ENCODE measurements around the gene CADM1. TPM values are rescaled to one million over a fixed set of nuclear protein-coding genes. Genes with fewer than 3 reads are reported as not detected.

Gene CADM1
- total RNA-seq, 1 donor from 2014 or later: 35.0 TPM

DNA sequence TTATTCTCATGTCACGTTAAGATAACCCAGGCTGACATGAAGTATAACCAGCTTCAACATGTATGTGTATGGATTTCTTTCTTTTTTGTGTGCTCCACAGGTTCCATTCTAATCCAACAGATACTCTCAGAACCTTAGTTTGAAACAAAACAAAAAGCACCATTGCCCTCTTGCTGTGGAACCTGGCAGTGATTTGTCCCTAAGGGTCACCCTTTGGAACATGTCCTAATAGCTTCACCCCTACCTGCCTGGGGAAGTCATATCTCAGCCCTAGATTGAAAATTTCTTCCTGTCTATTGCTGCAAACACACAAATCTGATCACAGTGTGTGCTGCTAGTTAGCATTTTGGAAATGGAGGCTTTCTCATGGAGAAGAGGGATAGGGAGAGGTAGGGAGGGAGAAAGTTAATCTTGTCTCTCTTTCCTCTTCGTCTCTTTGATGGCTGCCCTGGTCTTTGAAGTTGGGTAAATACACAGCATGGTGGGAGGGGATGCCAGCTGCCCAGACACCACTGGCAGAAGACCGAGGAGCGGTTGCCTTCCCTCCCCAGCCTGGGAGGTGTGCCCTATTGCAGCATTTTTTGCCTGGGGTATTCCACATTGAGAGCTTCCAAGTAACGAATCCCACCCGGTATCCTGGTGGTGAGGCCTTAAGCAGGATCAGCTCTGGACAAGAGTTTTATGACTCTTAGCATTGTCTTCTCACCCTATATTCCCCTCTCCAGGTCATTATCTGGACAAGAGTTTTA lies 11.6 kb upstream of the CADM1 start:
- H3K36me3 ChIP-seq (ENCODE audit: control insufficient read depth in 3 of 3, insufficient read depth in 3 of 3, low read length in 3 of 3): no peaks in the 10 kb centered on the region
- H3K4me3 ChIP-seq (ENCODE audit: low read length in 3 of 3): no peak overlapping the region
- peaks cover 0 to 8% (median 7%) of the 10 kb centered on the region in 3 donors for H3K27me3 ChIP-seq (ENCODE audit: control insufficient read depth in 3 of 3, insufficient read depth in 3 of 3, low read length in 3 of 3)
- no peaks in the 10 kb centered on the region for H3K4me1 ChIP-seq (ENCODE audit: control insufficient read depth in 3 of 3, insufficient read depth in 3 of 3, low read length in 3 of 3)
- H3K9ac ChIP-seq (ENCODE audit: low read depth in 1 of 3, low read length in 3 of 3): no peak overlapping the region
- H3K9me3 ChIP-seq (ENCODE audit: control insufficient read depth in 3 of 3, low read length in 3 of 3): no peaks in the 10 kb centered on the region
- no peak overlapping the region for H3K27ac ChIP-seq (ENCODE audit: low read depth, low read length)

DNA sequence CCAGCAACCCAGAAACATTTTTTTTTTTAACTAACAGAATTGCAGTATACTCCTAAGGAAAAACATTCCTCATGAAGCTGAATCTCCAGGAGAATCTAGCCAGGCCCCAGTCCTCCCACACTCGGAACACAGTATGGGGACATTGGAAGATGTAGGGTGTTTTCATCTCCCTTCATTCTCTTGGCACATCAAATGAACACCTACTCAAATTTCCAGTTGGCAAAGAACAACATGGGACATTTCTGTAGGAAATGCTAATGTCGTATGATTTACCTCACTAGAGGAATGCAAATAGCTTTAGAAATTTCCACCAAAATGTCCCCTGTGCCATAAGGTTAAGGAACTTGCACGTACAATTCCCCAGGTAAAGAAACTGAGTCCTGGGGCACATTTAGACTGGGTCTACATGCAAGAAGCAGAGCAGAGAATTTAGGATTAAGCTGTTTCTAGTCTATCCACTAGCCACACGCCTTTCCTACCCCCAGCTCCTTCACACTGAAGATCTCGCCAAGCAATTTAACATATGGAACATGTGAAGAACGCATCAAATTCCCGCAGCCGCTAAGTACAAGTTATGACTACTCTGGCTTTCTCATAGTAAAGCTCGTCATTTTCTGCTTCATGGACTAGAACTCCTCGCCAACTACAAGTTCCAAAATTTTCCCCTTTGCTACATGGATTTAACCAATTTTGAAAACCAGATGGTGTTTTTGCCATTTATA lies 2.9 kb upstream of the CADM1 start:
- H3K27ac ChIP-seq (ENCODE audit: low read depth, low read length): no peak overlapping the region
- no peak overlapping the region for H3K9ac ChIP-seq (ENCODE audit: low read depth in 1 of 3, low read length in 3 of 3)
- peaks cover 10 to 13% (median 13%) of the 10 kb centered on the region in 3 donors for H3K4me1 ChIP-seq (ENCODE audit: control insufficient read depth in 3 of 3, insufficient read depth in 3 of 3, low read length in 3 of 3)
- no peaks in the 10 kb centered on the region for H3K36me3 ChIP-seq (ENCODE audit: control insufficient read depth in 3 of 3, insufficient read depth in 3 of 3, low read length in 3 of 3)
- no peaks in the 10 kb centered on the region for H3K9me3 ChIP-seq (ENCODE audit: control insufficient read depth in 3 of 3, low read length in 3 of 3)
- peaks cover 4 to 7% (median 6%) of the 10 kb centered on the region in 3 donors for H3K27me3 ChIP-seq (ENCODE audit: control insufficient read depth in 3 of 3, insufficient read depth in 3 of 3, low read length in 3 of 3)
- H3K4me3 ChIP-seq (ENCODE audit: low read length in 3 of 3): no peak overlapping the region

DNA sequence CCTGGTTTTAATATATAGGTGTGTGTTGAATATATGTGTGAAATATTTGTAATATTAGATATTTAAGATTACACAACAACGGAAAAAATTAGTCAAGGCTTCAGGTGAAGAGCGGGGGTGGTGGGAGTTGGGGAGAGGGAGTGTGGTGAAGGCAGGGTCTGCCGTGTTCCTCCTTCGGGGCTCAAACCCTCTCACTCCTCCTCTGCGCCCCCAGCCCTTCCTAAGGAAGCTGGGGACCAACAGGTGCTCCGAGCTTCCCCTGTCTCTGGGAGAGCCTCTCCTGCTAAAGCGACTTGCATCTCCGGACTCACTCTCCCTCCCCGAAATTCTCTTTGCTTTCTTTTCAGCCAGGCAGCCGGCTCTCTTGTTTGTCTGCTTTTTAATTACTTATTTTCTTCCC lies 960 bp upstream of the CADM1 start:
- Histone ChIP-seq H3K36me3 (ENCODE audit: control insufficient read depth in 3 of 3, insufficient read depth in 3 of 3, low read length in 3 of 3) (no peaks in the 10 kb centered on the region), H3K4me1 (ENCODE audit: control insufficient read depth in 3 of 3, insufficient read depth in 3 of 3, low read length in 3 of 3) (peaks cover 13 to 16% (median 14%) of the 10 kb centered on the region in 3 donors), H3K9me3 (ENCODE audit: control insufficient read depth in 3 of 3, low read length in 3 of 3) (no peaks in the 10 kb centered on the region), H3K9ac (ENCODE audit: low read depth in 1 of 3, low read length in 3 of 3) (peak overlapping the region; percentile 51 to 99 (median 93)), H3K27ac (ENCODE audit: low read depth, low read length) (peak overlapping the region; percentile 75), H3K4me3 (ENCODE audit: low read length in 3 of 3) (peak overlapping the region; percentile 90 to 94 (median 93)), H3K27me3 (ENCODE audit: control insufficient read depth in 3 of 3, insufficient read depth in 3 of 3, low read length in 3 of 3) (peaks cover 7 to 14% (median 7%) of the 10 kb centered on the region in 3 donors)

DNA sequence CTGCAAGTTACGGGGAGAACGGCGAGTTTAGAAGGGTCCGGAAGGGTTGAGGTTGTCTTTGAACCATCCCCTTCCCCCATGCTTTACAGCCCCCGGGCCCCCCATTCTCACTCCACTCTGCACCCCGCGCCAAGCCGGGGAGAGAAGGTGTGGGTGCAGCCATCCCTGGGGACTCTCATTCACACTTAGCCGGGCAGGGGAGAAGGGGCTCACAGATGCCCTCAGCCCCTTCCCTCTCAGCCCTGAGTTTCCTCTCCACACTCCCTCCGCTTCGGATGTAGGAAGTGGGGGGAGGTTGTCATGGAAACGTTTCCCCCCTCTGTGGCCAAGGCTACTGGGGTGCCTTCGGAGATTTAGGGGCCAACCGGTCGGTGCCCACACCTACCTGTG lies 334 bp downstream of the CADM1 start:
- Histone ChIP-seq H3K36me3 (ENCODE audit: control insufficient read depth in 3 of 3, insufficient read depth in 3 of 3, low read length in 3 of 3) (no peaks in the 10 kb centered on the region), H3K27me3 (ENCODE audit: control insufficient read depth in 3 of 3, insufficient read depth in 3 of 3, low read length in 3 of 3) (peaks cover 7 to 14% (median 7%) of the 10 kb centered on the region in 3 donors), H3K9me3 (ENCODE audit: control insufficient read depth in 3 of 3, low read length in 3 of 3) (no peaks in the 10 kb centered on the region), H3K27ac (ENCODE audit: low read depth, low read length) (peak overlapping the region; percentile 74), H3K4me1 (ENCODE audit: control insufficient read depth in 3 of 3, insufficient read depth in 3 of 3, low read length in 3 of 3) (peaks cover 13 to 19% (median 16%) of the 10 kb centered on the region in 3 donors), H3K9ac (ENCODE audit: low read depth in 1 of 3, low read length in 3 of 3) (peak overlapping the region; percentile 72 to 87 (median 81)), H3K4me3 (ENCODE audit: low read length in 3 of 3) (peak overlapping the region; percentile 86 to 93 (median 90))

DNA sequence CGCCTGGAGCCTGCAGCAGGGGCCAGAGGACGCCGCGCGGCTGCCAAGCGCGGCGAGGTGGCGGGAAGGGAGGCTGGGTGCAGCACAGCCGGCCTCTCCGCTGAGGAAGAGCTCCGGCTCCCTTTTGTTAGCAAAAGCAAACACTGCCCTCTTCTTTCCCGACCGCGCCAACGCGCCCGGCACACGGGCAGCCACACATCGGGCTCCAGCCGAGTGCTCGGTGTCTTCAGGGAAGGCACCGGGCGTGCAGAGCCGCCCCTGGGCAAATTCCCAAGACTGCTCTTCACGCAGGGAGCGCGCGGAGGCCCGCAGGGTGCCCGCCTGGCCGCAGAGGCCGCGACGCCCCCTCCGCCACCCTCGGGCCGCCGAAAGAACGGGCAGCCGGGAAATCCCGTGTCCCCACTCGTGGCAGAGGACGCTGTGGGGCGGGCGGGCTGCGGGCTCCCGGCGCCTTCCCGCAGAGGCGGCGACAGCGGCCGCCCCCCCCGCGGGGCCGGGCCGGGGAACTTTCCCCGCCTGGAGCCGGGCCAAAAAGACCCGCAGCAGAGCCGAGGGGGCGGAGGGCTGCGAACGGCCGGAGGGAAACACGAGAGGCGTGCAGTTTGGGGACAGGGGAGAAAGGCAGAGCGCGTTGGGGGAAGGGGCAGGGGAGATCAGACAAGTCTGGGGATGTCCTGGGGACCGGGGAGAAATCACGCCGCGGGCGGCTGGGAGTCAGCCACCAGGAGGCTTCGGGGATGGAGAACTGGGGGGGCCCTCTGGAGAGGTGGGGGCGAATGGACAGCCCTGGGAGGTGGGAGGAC lies 931 bp downstream of the CADM1 start:
- peak overlapping the region; percentile 86 to 93 (median 90) for H3K4me3 ChIP-seq (ENCODE audit: low read length in 3 of 3)
- no peaks in the 10 kb centered on the region for H3K9me3 ChIP-seq (ENCODE audit: control insufficient read depth in 3 of 3, low read length in 3 of 3)
- no peaks in the 10 kb centered on the region for H3K36me3 ChIP-seq (ENCODE audit: control insufficient read depth in 3 of 3, insufficient read depth in 3 of 3, low read length in 3 of 3)
- peaks cover 7 to 14% (median 7%) of the 10 kb centered on the region in 3 donors for H3K27me3 ChIP-seq (ENCODE audit: control insufficient read depth in 3 of 3, insufficient read depth in 3 of 3, low read length in 3 of 3)
- H3K4me1 ChIP-seq (ENCODE audit: control insufficient read depth in 3 of 3, insufficient read depth in 3 of 3, low read length in 3 of 3): peaks cover 13 to 19% (median 16%) of the 10 kb centered on the region in 3 donors
- peak overlapping the region; percentile 37 to 87 (median 72) for H3K9ac ChIP-seq (ENCODE audit: low read depth in 1 of 3, low read length in 3 of 3)
- H3K27ac ChIP-seq (ENCODE audit: low read depth, low read length): peak overlapping the region; percentile 74

DNA sequence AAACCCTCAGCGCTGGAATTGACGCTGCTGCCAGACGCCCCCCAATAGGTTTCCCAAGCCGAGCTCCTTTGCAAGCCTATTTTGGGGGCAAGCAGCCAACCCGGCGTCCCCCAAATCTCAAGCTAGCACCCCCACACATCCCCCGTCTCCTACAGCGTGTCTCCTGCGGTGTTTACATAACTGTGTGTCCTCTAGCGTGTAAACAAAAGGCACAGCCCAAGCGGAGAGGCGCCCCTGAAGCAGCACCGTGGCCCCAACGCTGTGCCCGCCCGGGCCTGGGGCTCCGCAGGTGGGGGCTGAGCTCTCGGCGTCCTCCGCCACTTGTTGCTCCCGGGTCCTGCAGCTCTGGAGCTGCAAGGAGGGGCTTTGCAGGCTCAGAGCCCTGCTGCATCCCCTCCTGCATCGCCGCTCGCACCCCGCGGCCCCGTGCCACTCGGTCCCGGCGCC lies 1.6 kb downstream of the CADM1 start:
- H3K4me1 ChIP-seq (ENCODE audit: control insufficient read depth in 3 of 3, insufficient read depth in 3 of 3, low read length in 3 of 3): peaks cover 13 to 19% (median 16%) of the 10 kb centered on the region in 3 donors
- H3K27ac ChIP-seq (ENCODE audit: low read depth, low read length): peak overlapping the region; percentile 42
- H3K27me3 ChIP-seq (ENCODE audit: control insufficient read depth in 3 of 3, insufficient read depth in 3 of 3, low read length in 3 of 3): peaks cover 7 to 14% (median 7%) of the 10 kb centered on the region in 3 donors
- H3K36me3 ChIP-seq (ENCODE audit: control insufficient read depth in 3 of 3, insufficient read depth in 3 of 3, low read length in 3 of 3): no peaks in the 10 kb centered on the region
- H3K9me3 ChIP-seq (ENCODE audit: control insufficient read depth in 3 of 3, low read length in 3 of 3): no peaks in the 10 kb centered on the region
- peak overlapping the region; percentile 59 to 93 (median 86) for H3K4me3 ChIP-seq (ENCODE audit: low read length in 3 of 3)
- peak overlapping the region; percentile 71 to 87 (median 72) for H3K9ac ChIP-seq (ENCODE audit: low read depth in 1 of 3, low read length in 3 of 3)

DNA sequence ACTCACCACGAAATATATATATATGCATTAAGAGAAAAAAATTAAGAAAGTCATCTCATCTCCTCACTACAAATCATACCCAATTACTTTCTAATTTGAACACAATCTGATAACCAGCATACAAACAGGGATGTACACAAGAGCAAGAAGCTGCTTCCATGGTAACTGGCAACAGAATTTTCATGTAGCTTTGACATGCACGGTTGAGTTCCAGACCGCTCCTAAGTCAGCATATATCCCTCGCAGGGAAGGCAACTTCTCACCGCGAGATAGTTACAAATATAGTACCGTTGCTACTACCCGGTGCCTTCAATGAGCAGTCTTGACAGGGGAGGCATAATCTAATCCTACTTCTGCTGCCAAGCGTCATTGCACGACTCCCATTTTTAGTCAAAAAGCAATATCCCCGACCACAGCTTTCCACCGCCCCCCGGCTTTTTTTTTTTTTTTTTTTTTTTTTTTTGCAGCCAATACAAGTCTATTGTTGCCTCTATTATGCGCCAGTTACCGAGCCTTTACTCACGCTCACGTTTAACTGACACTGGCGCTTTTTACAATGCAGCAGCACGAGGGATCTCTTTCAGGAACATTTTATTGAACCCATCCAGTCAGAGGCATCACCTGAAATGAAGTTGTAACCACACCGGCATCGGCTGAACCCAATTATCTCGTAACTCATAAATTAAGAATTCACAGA lies 2.2 kb downstream of the CADM1 start:
- no peak overlapping the region for H3K27ac ChIP-seq (ENCODE audit: low read depth, low read length)

DNA sequence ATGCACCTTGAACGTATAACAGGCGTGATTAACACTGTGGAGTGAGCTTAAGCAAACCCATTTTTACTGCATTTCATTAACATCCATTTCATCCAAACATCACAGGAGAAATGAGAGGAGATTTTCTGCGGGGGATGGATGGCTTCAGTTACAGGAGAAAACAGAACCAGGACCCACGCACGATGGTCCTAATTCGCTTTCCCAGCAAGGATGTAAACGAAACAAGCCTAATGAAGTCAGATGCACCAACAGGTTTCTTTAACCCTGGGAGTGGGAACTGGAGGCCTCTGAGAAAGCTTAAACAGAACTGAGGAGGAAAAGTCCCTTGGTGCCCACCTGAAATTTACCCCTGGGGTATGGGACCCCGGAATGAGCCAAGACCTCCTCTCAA lies 2.7 kb downstream of the CADM1 start:
- H3K4me3 ChIP-seq (ENCODE audit: low read length in 3 of 3): no peak overlapping the region

More for the DNA sequence above, 2.2 kb downstream of the CADM1 start:
- H3K27me3 ChIP-seq (ENCODE audit: control insufficient read depth in 3 of 3, insufficient read depth in 3 of 3, low read length in 3 of 3): peaks cover 7 to 14% (median 7%) of the 10 kb centered on the region in 3 donors
- H3K9ac ChIP-seq (ENCODE audit: low read depth in 1 of 3, low read length in 3 of 3): peak overlapping the region; percentile 71 to 87 (median 72)
- no peaks in the 10 kb centered on the region for H3K36me3 ChIP-seq (ENCODE audit: control insufficient read depth in 3 of 3, insufficient read depth in 3 of 3, low read length in 3 of 3)
- peak overlapping the region; percentile 59 to 93 (median 86) for H3K4me3 ChIP-seq (ENCODE audit: low read length in 3 of 3)
- peaks cover 13 to 19% (median 16%) of the 10 kb centered on the region in 3 donors for H3K4me1 ChIP-seq (ENCODE audit: control insufficient read depth in 3 of 3, insufficient read depth in 3 of 3, low read length in 3 of 3)
- H3K9me3 ChIP-seq (ENCODE audit: control insufficient read depth in 3 of 3, low read length in 3 of 3): no peaks in the 10 kb centered on the region

More for the DNA sequence above, 2.7 kb downstream of the CADM1 start:
- H3K4me1 ChIP-seq (ENCODE audit: control insufficient read depth in 3 of 3, insufficient read depth in 3 of 3, low read length in 3 of 3): peaks cover 13 to 19% (median 16%) of the 10 kb centered on the region in 3 donors
- no peaks in the 10 kb centered on the region for H3K9me3 ChIP-seq (ENCODE audit: control insufficient read depth in 3 of 3, low read length in 3 of 3)
- no peak overlapping the region for H3K27ac ChIP-seq (ENCODE audit: low read depth, low read length)
- H3K27me3 ChIP-seq (ENCODE audit: control insufficient read depth in 3 of 3, insufficient read depth in 3 of 3, low read length in 3 of 3): peaks cover 7 to 14% (median 7%) of the 10 kb centered on the region in 3 donors
- no peaks in the 10 kb centered on the region for H3K36me3 ChIP-seq (ENCODE audit: control insufficient read depth in 3 of 3, insufficient read depth in 3 of 3, low read length in 3 of 3)
- H3K9ac ChIP-seq (ENCODE audit: low read depth in 1 of 3, low read length in 3 of 3): no peak overlapping the region
